Activated CD8-positive, alpha-beta T cell treated with anti-CD3 and anti-CD28 coated beads for 36 hours (primary cell): ENCODE measurements around the gene DPCD. TPM values are rescaled to one million over a fixed set of nuclear protein-coding genes. Genes with fewer than 3 reads are reported as not detected.

Experiments
- ATAC-seq: fragments of 200-7000 bp; cut with Tn5 transposase; one replicate; pipeline ENCODE4 v1.10.0; 2021; ENCODE audit warnings: mild to moderate bottlenecking, moderate library complexity
- CTCF ChIA-PET: fragments of 350-600 bp; sonication (Branson Sonifier 250); formaldehyde crosslinking; loops from one replicate; lab custom pipeline; 2021; ENCODE audit warnings: antibody characterized with exemption; lab: Charles Lee
- POLR2A ChIA-PET: fragments of 350-600 bp; sonication (Branson Sonifier 250); formaldehyde crosslinking; loops from one replicate; lab custom pipeline; 2021; ENCODE audit warnings: antibody characterized with exemption; lab: Charles Lee
- DNase-seq: peaks from one replicate; pipeline ENCODE4 v3.0.0-alpha.2; 2020
- H3K27ac Mint-ChIP-seq: one replicate; pipeline ENCODE4 v1.8.0; 2021; ENCODE audit warnings: mild to moderate bottlenecking, mixed read lengths
- H3K27me3 Mint-ChIP-seq: one replicate; pipeline ENCODE4 v1.8.0; 2021; ENCODE audit warnings: mixed read lengths
- H3K36me3 Mint-ChIP-seq: one replicate; pipeline ENCODE4 v1.8.0; 2021; ENCODE audit warnings: low read depth, mixed read lengths
- H3K4me1 Mint-ChIP-seq: one replicate; pipeline ENCODE4 v1.8.0; 2021; ENCODE audit warnings: low read depth, mixed read lengths
- H3K4me3 Mint-ChIP-seq: one replicate; pipeline ENCODE4 v1.8.0; 2021; ENCODE audit warnings: mild to moderate bottlenecking, moderate library complexity, mixed read lengths
- H3K9me3 Mint-ChIP-seq: one replicate; pipeline ENCODE4 v1.8.0; 2021; ENCODE audit warnings: mixed read lengths
- CTCF ChIP-seq: fragments of 200-600 bp; IDR thresholded peaks from one replicate; pipeline ENCODE4 v1.8.0; 2022; ENCODE audit warnings: antibody characterized with exemption, mild to moderate bottlenecking
- intact Hi-C: fragments of 100-400 bp; cut with micrococcal nuclease; formaldehyde crosslinking; loops from one replicate; pipeline ENCODE4 v1.10.0; 2022
- total RNA-seq, 2 experiments: library from RNA; stranded (reverse); gene quantifications; one replicate each; pipeline ENCODE4 v1.2.3, GENCODE V29; 2021

DPCD gene
- total RNA-seq, 2 experiments from 2014 or later, result 19.0 TPM

GRCh38 chr10:101651336-101651735, 63.2 kb downstream of the DPCD start:
- intact Hi-C loops, result no loop called here
- H3K36me3 Mint-ChIP-seq, result peaks cover 8% of the 10 kb centered on the region
- POLR2A ChIA-PET, result interaction anchor here (0.9 kb wide), 1 partner anchor 30 kb away, joined by 5 read pairs; no protein-coding TSS in a partner anchor
- H3K9me3 Mint-ChIP-seq, result no peaks in the 10 kb centered on the region
- no peak overlapping the region for H3K27ac Mint-ChIP-seq
- H3K4me1 Mint-ChIP-seq, result peaks cover under 1% of the 10 kb centered on the region
- no peak overlapping the region for H3K4me3 Mint-ChIP-seq
- no peak for TF ChIP-seq CTCF
- ATAC-seq, result no peak
- H3K27me3 Mint-ChIP-seq, result no peaks in the 10 kb centered on the region
- CTCF ChIA-PET, result no interaction called here
- no peak for DNase-seq

GRCh38 chr10:101653536-101653935, 65.4 kb downstream of the DPCD start:
- no peak overlapping the region for H3K4me3 Mint-ChIP-seq
- H3K27me3 Mint-ChIP-seq, result no peaks in the 10 kb centered on the region
- no peak for DNase-seq
- peaks cover 19% of the 10 kb centered on the region for H3K36me3 Mint-ChIP-seq
- H3K9me3 Mint-ChIP-seq, result no peaks in the 10 kb centered on the region
- ChIA-PET CTCF (interaction anchor here (0.6 to 1.0 kb wide), 3 partner anchors 10 to 313 kb away, joined by 3 read pairs; no protein-coding TSS in a partner anchor), POLR2A (interaction anchor here (0.9 kb wide), 1 partner anchor 90 kb away, joined by 3 read pairs; no protein-coding TSS in a partner anchor)
- ATAC-seq, result no peak
- peaks cover 2% of the 10 kb centered on the region for H3K4me1 Mint-ChIP-seq
- no peak for TF ChIP-seq CTCF
- intact Hi-C loops, result no loop called here
- H3K27ac Mint-ChIP-seq, result no peak overlapping the region

GRCh38 chr10:101655570-101655969, 67.4 kb downstream of the DPCD start:
- H3K36me3 Mint-ChIP-seq, result peaks cover 11% of the 10 kb centered on the region
- H3K4me3 Mint-ChIP-seq, result no peak overlapping the region
- TF ChIP-seq CTCF, result no peak
- no peaks in the 10 kb centered on the region for H3K9me3 Mint-ChIP-seq
- peaks cover 2% of the 10 kb centered on the region for H3K4me1 Mint-ChIP-seq
- ATAC-seq (no peak), DNase-seq (no peak)
- ChIA-PET CTCF (interaction anchor here (1.5 kb wide), 1 partner anchor 417 kb away, joined by 3 read pairs; no protein-coding TSS in a partner anchor), POLR2A (interaction anchor here (0.7 kb wide), 2 partner anchors 16 to 23 kb away, joined by 3 read pairs; no protein-coding TSS in a partner anchor)
- intact Hi-C loops, result no loop called here
- no peak overlapping the region for H3K27ac Mint-ChIP-seq
- H3K27me3 Mint-ChIP-seq, result no peaks in the 10 kb centered on the region

- CTCF ChIA-PET, result interaction anchor here (0.9 to 1.3 kb wide), 2 partner anchors 54 to 124 kb away, joined by 4 read pairs; no protein-coding TSS in a partner anchor
- POLR2A ChIA-PET, result interaction anchor here (0.6 to 1.0 kb wide), 2 partner anchors 46 to 441 kb away, joined by 3 read pairs; no protein-coding TSS in a partner anchor
- Mint-ChIP-seq H3K4me1 (peaks cover 2% of the 10 kb centered on the region), H3K36me3 (peaks cover 11% of the 10 kb centered on the region), H3K27ac (no peak overlapping the region), H3K27me3 (no peaks in the 10 kb centered on the region), H3K9me3 (no peaks in the 10 kb centered on the region), H3K4me3 (no peak overlapping the region)
- no peak for TF ChIP-seq CTCF
- ATAC-seq, result no peak
- intact Hi-C loops, result no loop called here
- DNase-seq, result no peak
Observed at GRCh38 chr10:101656890-101657289, 68.8 kb downstream of the DPCD start.

GRCh38 chr10:101658975-101659374, 70.9 kb downstream of the DPCD start:
- DNase-seq, result no peak
- intact Hi-C loops, result no loop called here
- TF ChIP-seq CTCF, result no peak
- no peak for ATAC-seq
- H3K4me3 Mint-ChIP-seq, result no peak overlapping the region
- peaks cover 14% of the 10 kb centered on the region for H3K36me3 Mint-ChIP-seq
- H3K9me3 Mint-ChIP-seq, result no peaks in the 10 kb centered on the region
- CTCF ChIA-PET, result interaction anchor here (1.0 to 1.6 kb wide), 2 partner anchors 11 to 56 kb away, joined by 3 to 5 read pairs; no protein-coding TSS in a partner anchor
- no peak overlapping the region for H3K27ac Mint-ChIP-seq
- POLR2A ChIA-PET, result no interaction called here
- H3K4me1 Mint-ChIP-seq, result peaks cover 2% of the 10 kb centered on the region
- no peaks in the 10 kb centered on the region for H3K27me3 Mint-ChIP-seq
